ENCODE results near the gene CCBE1.

CCBE1 gene

DNA sequence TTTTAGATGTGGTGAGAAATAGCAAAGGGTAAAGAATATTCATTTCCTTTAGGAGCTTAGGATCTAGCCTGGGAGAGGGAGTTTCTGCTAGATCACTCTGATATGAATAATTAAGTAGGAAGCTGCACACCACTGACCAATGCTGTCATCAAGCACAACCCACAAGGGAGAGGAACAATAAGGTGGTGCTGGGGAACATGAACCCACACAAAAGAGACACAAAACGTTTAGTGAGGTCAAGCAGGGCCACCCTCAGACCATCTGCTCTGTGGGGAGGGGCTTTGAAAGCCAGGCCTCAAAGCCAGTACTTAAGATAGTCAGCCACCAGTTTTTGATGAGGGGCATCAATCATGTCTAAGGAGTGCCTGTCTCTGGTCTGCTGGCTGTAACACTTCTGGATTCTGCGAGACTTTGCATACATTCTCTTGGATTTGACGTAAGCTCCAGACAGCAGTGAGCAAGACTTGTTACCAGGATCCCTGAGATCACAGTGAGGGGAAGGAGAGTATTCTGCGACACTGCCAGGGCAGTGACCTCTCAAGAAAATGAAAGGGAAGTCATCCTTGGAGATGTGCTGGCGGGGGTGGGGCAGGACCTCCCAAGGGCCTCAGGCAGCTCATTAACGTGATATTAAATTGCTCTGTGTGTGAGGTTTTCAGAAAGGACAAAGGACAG is 127.0 kb downstream of the CCBE1 start:
- H3K18ac ChIP-seq (ENCODE audit: low read length): no peak overlapping the region
- H3K4me1 ChIP-seq (ENCODE audit: control insufficient read depth in 2 of 2, insufficient read depth in 1 of 2, low read depth in 1 of 2, low read length in 2 of 2): peaks cover 5 to 10% of the 10 kb centered on the region in 2 donors
- no peaks in the 10 kb centered on the region for H3K36me3 ChIP-seq (replicated peaks in 1 of 2; ENCODE audit: control insufficient read depth in 2 of 2, insufficient read depth in 2 of 2, low read length in 2 of 2)
- no peak overlapping the region for H3K4ac ChIP-seq (ENCODE audit: low read length)
- H3K14ac ChIP-seq (ENCODE audit: low read length): no peak overlapping the region
- H2BK120ac ChIP-seq (ENCODE audit: low read depth, low read length): no peak overlapping the region
- H3K4me2 ChIP-seq (ENCODE audit: insufficient read depth, low read length, poor library complexity, severe bottlenecking): no peak overlapping the region
- no peaks in the 10 kb centered on the region for H3K79me1 ChIP-seq (ENCODE audit: low read depth, low read length)
- no peak overlapping the region for H2AK5ac ChIP-seq (ENCODE audit: low read depth, low read length)
- no peak overlapping the region for H2BK5ac ChIP-seq (ENCODE audit: low read length)
- no peak overlapping the region for H2BK12ac ChIP-seq (ENCODE audit: low read length)
- peaks cover 0 to 38% (median 0%) of the 10 kb centered on the region in 3 experiments for H3K27me3 ChIP-seq (ENCODE audit: control insufficient read depth in 3 of 3, insufficient read depth in 3 of 3, low read depth in 1 of 3, low read length in 3 of 3)
- no peaks in the 10 kb centered on the region for H3K9me3 ChIP-seq (replicated peaks in 1 of 2; ENCODE audit: control insufficient read depth in 2 of 2, insufficient read depth in 1 of 2, low read depth in 1 of 2, low read length in 2 of 2)
- no peak overlapping the region for H4K91ac ChIP-seq (ENCODE audit: low read depth, low read length, poor library complexity)
- WGBS, 2 donors (ENCODE audit: extremely low coverage in 2 of 2, insufficient read length in 2 of 2, insufficient replicate concordance in 1 of 2): no CpG with 5 or more reads among the region's 6 CpGs
- no peak overlapping the region for H2BK15ac ChIP-seq (ENCODE audit: low read length)
- no peak for DNase-seq (ENCODE audit: low spot score)
- no peak overlapping the region for H4K8ac ChIP-seq (ENCODE audit: low read depth, low read length)
- H3K4me3 ChIP-seq (ENCODE audit: low read length in 2 of 2): no peak overlapping the region
- no peak overlapping the region for H3K23ac ChIP-seq (ENCODE audit: low read depth, low read length, poor library complexity)
- H2AFZ ChIP-seq (ENCODE audit: low read length): no peak overlapping the region
- H3K9ac ChIP-seq (ENCODE audit: low read depth, low read length, poor library complexity): no peak overlapping the region
- H3K27ac ChIP-seq (replicated peaks; ENCODE audit: low read length): no peak overlapping the region

- Histone ChIP-seq H3K23ac (ENCODE audit: low read depth, low read length, poor library complexity) (no peak overlapping the region), H2BK15ac (ENCODE audit: low read length) (no peak overlapping the region), H3K27me3 (ENCODE audit: control insufficient read depth in 3 of 3, insufficient read depth in 3 of 3, low read depth in 1 of 3, low read length in 3 of 3) (peaks cover 0 to 30% (median 0%) of the 10 kb centered on the region in 3 experiments), H3K4me2 (ENCODE audit: insufficient read depth, low read length, poor library complexity, severe bottlenecking) (no peak overlapping the region), H2BK5ac (ENCODE audit: low read length) (no peak overlapping the region), H3K9ac (ENCODE audit: low read depth, low read length, poor library complexity) (no peak overlapping the region), H2BK120ac (ENCODE audit: low read depth, low read length) (no peak overlapping the region), H3K9me3 (replicated peaks in 1 of 2; ENCODE audit: control insufficient read depth in 2 of 2, insufficient read depth in 1 of 2, low read depth in 1 of 2, low read length in 2 of 2) (no peaks in the 10 kb centered on the region), H3K36me3 (replicated peaks in 1 of 2; ENCODE audit: control insufficient read depth in 2 of 2, insufficient read depth in 2 of 2, low read length in 2 of 2) (no peaks in the 10 kb centered on the region), H2AFZ (ENCODE audit: low read length) (no peak overlapping the region), H3K79me1 (ENCODE audit: low read depth, low read length) (no peaks in the 10 kb centered on the region), H3K4me3 (ENCODE audit: low read length in 2 of 2) (no peak overlapping the region), H2AK5ac (ENCODE audit: low read depth, low read length) (no peak overlapping the region), H4K8ac (ENCODE audit: low read depth, low read length) (no peak overlapping the region), H2BK12ac (ENCODE audit: low read length) (no peak overlapping the region), H3K4ac (ENCODE audit: low read length) (no peak overlapping the region), H4K91ac (ENCODE audit: low read depth, low read length, poor library complexity) (no peak overlapping the region), H3K14ac (ENCODE audit: low read length) (no peak overlapping the region), H3K4me1 (ENCODE audit: control insufficient read depth in 2 of 2, insufficient read depth in 1 of 2, low read depth in 1 of 2, low read length in 2 of 2) (peaks cover 5 to 10% of the 10 kb centered on the region in 2 donors), H3K27ac (replicated peaks; ENCODE audit: low read length) (no peak overlapping the region), H3K18ac (ENCODE audit: low read length) (no peak overlapping the region)
- DNase-seq (ENCODE audit: low spot score): no peak
- no CpG with 5 or more reads among the region's 1 CpG for WGBS, 2 donors (ENCODE audit: extremely low coverage in 2 of 2, insufficient read length in 2 of 2, insufficient replicate concordance in 1 of 2)
These were observed 127.8 kb downstream of the CCBE1 start for GRCh38 chr18:59569390-59569791.

GRCh38 chr18:59567431-59567830 is 129.8 kb downstream of the CCBE1 start:
- H2BK12ac ChIP-seq (ENCODE audit: low read length): no peak overlapping the region
- H3K4me3 ChIP-seq (ENCODE audit: low read length in 2 of 2): no peak overlapping the region
- H2AFZ ChIP-seq (ENCODE audit: low read length): no peak overlapping the region
- no peak overlapping the region for H2BK5ac ChIP-seq (ENCODE audit: low read length)
- no peaks in the 10 kb centered on the region for H3K36me3 ChIP-seq (replicated peaks in 1 of 2; ENCODE audit: control insufficient read depth in 2 of 2, insufficient read depth in 2 of 2, low read length in 2 of 2)
- H3K4me1 ChIP-seq (ENCODE audit: control insufficient read depth in 2 of 2, insufficient read depth in 1 of 2, low read depth in 1 of 2, low read length in 2 of 2): peaks cover 5 to 10% of the 10 kb centered on the region in 2 donors
- H3K4ac ChIP-seq (ENCODE audit: low read length): no peak overlapping the region
- H4K8ac ChIP-seq (ENCODE audit: low read depth, low read length): no peak overlapping the region
- no peaks in the 10 kb centered on the region for H3K9me3 ChIP-seq (replicated peaks in 1 of 2; ENCODE audit: control insufficient read depth in 2 of 2, insufficient read depth in 1 of 2, low read depth in 1 of 2, low read length in 2 of 2)
- no peak overlapping the region for H2AK5ac ChIP-seq (ENCODE audit: low read depth, low read length)
- no peak overlapping the region for H2BK120ac ChIP-seq (ENCODE audit: low read depth, low read length)
- H3K18ac ChIP-seq (ENCODE audit: low read length): no peak overlapping the region
- H4K91ac ChIP-seq (ENCODE audit: low read depth, low read length, poor library complexity): no peak overlapping the region
- no peak overlapping the region for H3K23ac ChIP-seq (ENCODE audit: low read depth, low read length, poor library complexity)
- no peak overlapping the region for H3K14ac ChIP-seq (ENCODE audit: low read length)
- H3K27me3 ChIP-seq (ENCODE audit: control insufficient read depth in 3 of 3, insufficient read depth in 3 of 3, low read depth in 1 of 3, low read length in 3 of 3): peaks cover 0 to 26% (median 0%) of the 10 kb centered on the region in 3 experiments
- no peaks in the 10 kb centered on the region for H3K79me1 ChIP-seq (ENCODE audit: low read depth, low read length)
- H2BK15ac ChIP-seq (ENCODE audit: low read length): no peak overlapping the region
- H3K4me2 ChIP-seq (ENCODE audit: insufficient read depth, low read length, poor library complexity, severe bottlenecking): no peak overlapping the region
- no peak for DNase-seq (ENCODE audit: low spot score)
- WGBS, 2 donors (ENCODE audit: extremely low coverage in 2 of 2, insufficient read length in 2 of 2, insufficient replicate concordance in 1 of 2): no CpG with 5 or more reads among the region's 6 CpGs
- no peak overlapping the region for H3K27ac ChIP-seq (replicated peaks; ENCODE audit: low read length)
- no peak overlapping the region for H3K9ac ChIP-seq (ENCODE audit: low read depth, low read length, poor library complexity)

DNA sequence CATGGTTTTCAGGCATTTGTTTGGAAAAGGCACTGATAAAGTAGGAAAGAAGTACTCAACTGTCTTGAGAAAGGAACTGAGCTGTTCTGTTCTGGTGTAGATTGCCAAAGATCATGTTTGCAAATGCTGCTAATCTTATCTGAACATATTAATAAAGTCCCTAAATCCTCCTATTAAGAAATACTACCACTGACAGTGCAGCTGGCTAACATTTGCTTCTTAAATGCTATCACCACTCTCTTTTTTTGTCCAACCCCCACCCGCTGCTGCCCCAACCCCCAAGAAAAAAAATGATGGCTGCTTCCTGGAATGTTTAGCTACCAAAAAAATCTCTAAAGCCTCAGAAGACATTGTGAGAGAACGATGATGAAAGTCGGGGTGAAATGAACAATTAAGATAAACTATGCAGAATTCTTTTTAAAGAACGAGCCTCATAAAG is 130.7 kb downstream of the CCBE1 start:
- no peak overlapping the region for H3K23ac ChIP-seq (ENCODE audit: low read depth, low read length, poor library complexity)
- H2BK5ac ChIP-seq (ENCODE audit: low read length): no peak overlapping the region
- no peak overlapping the region for H2AK5ac ChIP-seq (ENCODE audit: low read depth, low read length)
- no peak overlapping the region for H4K91ac ChIP-seq (ENCODE audit: low read depth, low read length, poor library complexity)
- H4K8ac ChIP-seq (ENCODE audit: low read depth, low read length): no peak overlapping the region
- no peaks in the 10 kb centered on the region for H3K36me3 ChIP-seq (replicated peaks in 1 of 2; ENCODE audit: control insufficient read depth in 2 of 2, insufficient read depth in 2 of 2, low read length in 2 of 2)
- H2BK15ac ChIP-seq (ENCODE audit: low read length): no peak overlapping the region
- H3K4me3 ChIP-seq (ENCODE audit: low read length in 2 of 2): no peak overlapping the region
- peaks cover 5 to 10% of the 10 kb centered on the region in 2 donors for H3K4me1 ChIP-seq (ENCODE audit: control insufficient read depth in 2 of 2, insufficient read depth in 1 of 2, low read depth in 1 of 2, low read length in 2 of 2)
- H2BK120ac ChIP-seq (ENCODE audit: low read depth, low read length): no peak overlapping the region
- no peak for DNase-seq (ENCODE audit: low spot score)
- H3K14ac ChIP-seq (ENCODE audit: low read length): no peak overlapping the region
- H3K27ac ChIP-seq (replicated peaks; ENCODE audit: low read length): no peak overlapping the region
- H3K9me3 ChIP-seq (replicated peaks in 1 of 2; ENCODE audit: control insufficient read depth in 2 of 2, insufficient read depth in 1 of 2, low read depth in 1 of 2, low read length in 2 of 2): no peaks in the 10 kb centered on the region
- no peak overlapping the region for H3K9ac ChIP-seq (ENCODE audit: low read depth, low read length, poor library complexity)
- H3K4ac ChIP-seq (ENCODE audit: low read length): no peak overlapping the region
- H3K27me3 ChIP-seq (ENCODE audit: control insufficient read depth in 3 of 3, insufficient read depth in 3 of 3, low read depth in 1 of 3, low read length in 3 of 3): peaks cover 0 to 26% (median 0%) of the 10 kb centered on the region in 3 experiments
- no peak overlapping the region for H2AFZ ChIP-seq (ENCODE audit: low read length)
- no peaks in the 10 kb centered on the region for H3K79me1 ChIP-seq (ENCODE audit: low read depth, low read length)
- H3K4me2 ChIP-seq (ENCODE audit: insufficient read depth, low read length, poor library complexity, severe bottlenecking): no peak overlapping the region
- no peak overlapping the region for H3K18ac ChIP-seq (ENCODE audit: low read length)
- no CpG with 5 or more reads among the region's 4 CpGs for WGBS, 2 donors (ENCODE audit: extremely low coverage in 2 of 2, insufficient read length in 2 of 2, insufficient replicate concordance in 1 of 2)
- no peak overlapping the region for H2BK12ac ChIP-seq (ENCODE audit: low read length)
